HG03521 (cell line): ENCODE results near the gene MAP2K4.

Experiments
- ATAC-seq: cut with Tn5 transposase; IDR thresholded peaks from one replicate; pipeline ENCODE4 v1.9.1; 2021; ENCODE audit warnings: mild to moderate bottlenecking, moderate library complexity; ENCODE audit not compliant: unreplicated experiment

The MAP2K4 gene

DNA sequence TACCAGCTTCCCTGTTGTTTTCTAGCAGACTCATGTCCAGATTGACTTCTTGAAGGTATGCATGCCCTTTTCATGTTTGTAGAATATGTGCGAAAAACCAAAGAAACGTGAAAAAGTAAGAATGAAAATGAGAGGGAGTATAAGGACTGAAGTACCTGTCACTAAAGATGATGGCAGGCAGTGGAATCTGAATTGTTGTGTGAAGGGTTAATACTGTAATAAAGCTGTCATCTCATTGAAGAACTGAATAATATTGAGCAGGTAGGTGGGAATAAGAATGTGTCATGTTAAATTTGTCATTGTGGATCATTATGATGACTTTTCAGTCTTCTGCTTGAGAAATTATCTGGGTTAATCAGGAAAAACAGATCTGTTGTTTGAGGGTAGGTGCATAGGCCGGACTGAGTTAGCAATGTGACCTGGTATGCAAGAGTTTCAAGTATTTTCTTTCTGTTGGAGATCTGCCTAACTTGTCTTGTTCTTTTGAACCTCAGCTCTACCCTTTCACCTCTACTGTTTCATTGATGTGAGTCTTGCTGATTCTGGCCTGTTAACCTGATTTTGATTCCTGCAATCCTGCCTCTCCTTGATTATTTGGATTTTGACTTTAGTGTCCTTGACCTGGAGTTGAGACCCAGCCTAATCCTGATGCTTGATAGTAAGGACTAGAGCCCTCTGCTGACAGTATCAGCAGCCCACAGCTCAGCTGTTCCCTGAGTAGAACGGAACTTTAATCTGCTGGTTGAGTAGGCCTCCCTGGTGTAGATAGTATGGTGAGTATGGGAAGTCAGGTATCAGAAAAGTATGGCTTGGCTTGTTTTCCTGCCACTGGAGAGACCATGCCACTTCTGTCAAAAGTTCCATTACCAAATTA lies 64.6 kb downstream of the MAP2K4 start:
- ATAC-seq, result no peak

DNA sequence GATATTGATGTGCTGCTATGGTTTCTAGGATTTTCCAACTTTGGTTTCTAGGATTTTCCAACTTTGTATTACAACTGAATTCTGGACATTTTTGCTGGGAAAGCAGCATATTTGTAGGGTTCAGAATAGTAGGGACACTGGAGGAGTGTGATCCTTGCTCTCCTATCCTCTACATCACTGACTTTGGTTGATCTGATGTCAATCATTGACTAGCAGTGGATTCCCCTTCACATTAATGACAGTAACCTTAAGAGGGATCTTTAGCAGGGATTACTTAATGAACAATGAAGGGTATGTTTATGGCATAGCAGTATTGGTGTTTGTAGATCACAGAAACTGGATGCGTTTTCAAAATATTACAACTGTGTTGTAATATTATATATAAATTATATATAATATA lies 67.4 kb downstream of the MAP2K4 start:
- no peak for ATAC-seq

DNA sequence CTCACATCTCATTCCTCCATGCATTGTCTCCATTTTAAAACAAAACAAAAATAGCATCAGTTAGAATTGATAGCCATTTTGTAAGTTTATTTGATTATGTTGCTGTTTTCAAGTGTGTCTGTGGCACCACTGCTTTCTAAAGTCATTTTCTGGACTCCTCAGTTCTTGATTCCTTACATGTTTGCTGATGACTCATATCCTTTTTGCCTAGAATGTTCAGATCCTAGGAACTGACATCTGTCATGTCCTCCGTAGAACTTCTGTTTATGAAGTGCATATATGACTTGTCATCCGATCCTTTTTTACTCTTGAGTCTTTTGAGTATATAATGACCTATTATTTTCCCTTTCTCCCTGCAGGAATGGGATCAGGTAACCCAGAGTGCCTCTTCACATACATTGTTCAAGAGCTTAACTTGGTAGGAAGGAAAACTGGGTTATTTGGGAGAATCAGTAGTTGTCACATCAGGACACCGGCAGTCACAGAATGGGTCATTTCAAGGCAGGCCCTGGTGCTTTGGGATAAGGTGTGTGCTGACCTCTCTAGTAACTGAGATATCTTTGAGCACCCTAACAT lies 69.2 kb downstream of the MAP2K4 start:
- no peak for ATAC-seq

DNA sequence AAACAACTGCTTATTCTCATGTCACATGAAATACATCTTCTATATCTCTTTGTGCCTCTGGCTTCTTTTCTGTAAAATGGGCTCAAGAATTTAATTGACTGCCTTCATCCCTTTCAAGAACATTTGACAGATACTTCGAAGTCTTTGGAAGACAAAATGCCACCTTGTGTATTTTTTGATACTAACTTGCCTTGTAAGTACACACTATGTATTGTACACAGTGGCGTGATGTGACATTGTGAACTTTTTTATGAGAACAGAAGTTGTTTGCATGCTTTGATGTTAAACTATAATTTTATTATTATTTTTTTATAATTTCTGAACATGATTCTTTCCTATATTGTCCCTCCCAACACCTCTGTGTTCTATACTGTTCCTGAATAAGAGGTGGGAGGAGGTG lies 73.7 kb downstream of the MAP2K4 start:
- no peak for ATAC-seq

DNA sequence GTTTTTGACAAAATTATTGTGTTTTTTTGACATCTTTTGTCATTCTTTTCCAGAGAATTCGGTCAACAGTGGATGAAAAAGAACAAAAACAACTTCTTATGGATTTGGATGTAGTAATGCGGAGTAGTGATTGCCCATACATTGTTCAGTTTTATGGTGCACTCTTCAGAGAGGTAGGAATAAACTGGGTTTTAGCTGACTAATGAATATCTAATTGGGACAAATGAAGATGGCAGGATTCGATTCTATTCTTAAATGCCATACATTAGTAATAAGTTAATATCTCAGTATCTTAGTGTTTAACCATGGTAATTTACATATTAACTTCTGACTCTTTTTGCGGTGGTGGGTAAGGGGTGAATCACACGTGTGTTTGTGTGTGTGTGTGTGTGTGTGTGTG lies 74.8 kb downstream of the MAP2K4 start:
- no peak for ATAC-seq

DNA sequence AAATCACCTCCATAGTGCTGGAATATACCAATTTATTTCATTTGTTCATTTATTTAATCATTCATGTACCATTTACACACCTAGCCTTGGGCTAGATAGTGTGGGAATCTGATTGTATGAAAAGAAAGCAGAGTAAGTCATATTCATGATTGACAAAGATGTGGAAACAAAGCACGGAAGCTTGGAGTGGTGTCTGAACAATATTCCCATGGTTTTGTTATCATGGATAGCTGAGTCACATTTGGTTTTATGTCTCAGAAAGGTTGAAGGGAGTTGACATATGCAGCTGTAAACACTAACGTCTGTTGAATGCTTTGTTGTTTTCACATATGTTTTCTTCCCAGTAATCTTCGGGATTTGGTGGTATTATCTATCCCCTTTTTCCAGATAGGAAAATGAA lies 76.6 kb downstream of the MAP2K4 start:
- no peak for ATAC-seq

DNA sequence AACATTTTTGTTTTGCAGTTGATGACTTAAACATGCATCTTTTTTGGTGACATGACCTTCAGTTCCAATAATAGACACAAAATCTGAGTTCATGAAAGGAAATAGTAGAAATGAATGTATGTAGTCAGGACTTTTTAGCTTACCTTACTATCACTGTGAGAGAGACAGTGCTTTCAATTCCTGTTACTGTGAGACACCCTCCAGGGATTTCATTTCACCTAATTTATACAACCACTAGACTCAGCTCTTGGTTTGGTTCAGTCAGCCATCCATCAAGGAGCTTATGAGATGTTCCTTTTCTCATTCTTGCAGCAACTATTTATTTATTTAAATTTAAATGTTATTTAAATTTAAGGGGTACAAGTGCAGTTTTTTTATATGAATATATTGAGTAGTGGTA lies 77.9 kb downstream of the MAP2K4 start:
- ATAC-seq, result no peak

DNA sequence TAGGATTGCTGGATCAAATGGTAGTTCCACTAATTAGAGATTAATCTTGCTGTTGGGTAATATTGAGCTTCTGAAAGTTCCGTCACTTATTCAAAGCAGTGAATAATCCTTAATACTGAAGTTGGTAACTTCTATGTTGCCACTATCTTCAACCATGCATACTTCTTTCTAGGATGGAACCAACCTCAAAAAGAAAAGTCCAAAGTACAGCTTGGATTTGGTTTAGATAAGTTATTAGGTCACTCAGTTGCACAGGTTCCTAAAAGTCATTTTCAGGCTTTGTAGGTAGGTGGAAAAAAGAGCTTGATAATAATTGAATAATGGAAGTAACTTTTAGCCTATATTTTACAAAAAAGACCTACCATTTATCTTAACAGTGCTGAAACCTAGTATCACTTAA lies 78.7 kb downstream of the MAP2K4 start:
- ATAC-seq, result no peak

DNA sequence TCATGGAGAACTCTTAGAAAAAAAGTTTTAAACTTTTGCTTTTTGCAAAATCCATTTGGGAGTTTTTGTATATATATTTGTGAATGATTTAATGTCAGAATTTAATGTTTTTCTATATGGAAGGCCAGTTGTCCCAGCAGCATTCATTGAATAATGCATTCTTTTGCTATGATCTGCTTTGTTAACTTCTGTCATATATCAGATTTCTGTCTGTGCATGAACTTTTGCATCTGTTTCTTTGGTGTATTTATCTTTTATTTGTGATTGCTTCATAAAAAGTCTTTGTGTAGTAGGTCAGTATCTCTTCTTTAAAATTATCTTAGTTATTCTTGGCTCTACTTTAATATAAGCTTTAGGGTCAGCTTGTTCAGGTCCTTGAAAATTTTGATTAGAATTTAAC lies 84.2 kb downstream of the MAP2K4 start:
- no peak for ATAC-seq

DNA sequence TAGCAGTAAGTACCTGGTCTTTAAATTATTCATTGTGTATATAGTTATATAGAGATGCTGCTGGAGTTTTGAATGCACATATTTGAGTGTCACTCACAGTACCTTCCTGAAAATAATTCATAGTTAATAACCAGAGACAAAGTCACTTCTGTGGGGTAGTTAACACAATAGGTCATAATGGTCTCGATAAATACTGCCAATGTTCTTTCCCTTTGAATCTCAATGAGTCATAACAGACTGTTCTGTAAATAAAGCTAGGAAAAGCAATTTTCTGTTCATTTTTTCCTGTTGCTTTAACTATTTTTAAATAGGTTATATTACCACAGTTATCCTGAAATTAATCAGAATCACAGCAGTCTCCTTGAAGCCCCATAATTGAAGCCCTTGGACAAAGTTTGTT lies 87.2 kb downstream of the MAP2K4 start:
- ATAC-seq, result no peak

DNA sequence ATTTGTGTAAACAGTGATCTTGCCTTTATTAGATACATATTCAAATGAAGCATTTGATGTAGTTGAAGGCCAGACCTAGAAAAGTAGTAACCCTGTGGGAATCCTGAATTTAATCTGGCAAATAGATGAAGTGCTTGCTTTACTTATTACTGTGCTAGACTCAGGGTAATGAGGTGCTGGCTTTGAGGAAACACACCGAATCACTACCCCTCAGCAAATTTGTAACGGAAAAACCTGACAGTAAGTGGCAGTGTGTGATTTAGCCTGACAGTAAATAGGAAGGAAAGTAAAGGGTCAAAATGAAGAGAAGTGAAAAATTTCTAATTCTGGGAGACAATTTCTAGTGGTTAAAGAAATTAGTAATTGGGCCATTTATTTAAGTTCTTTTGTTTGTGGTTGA lies 90.2 kb downstream of the MAP2K4 start:
- no peak for ATAC-seq

DNA sequence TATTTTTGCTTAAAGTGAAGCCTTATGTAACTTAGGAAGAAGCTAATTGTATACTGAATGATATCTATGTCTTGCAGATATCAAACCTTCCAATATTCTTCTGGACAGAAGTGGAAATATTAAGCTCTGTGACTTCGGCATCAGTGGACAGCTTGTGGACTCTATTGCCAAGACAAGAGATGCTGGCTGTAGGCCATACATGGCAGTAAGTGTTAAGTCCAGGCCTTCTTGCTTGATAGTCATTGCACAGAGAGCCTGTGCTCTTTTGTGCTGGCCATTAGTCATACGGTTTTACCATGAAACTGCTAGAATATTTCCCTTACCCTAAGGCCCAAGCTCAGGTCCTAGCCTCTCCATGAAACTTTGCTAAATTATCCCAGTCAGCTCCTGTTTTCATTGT lies 92.5 kb downstream of the MAP2K4 start:
- ATAC-seq, result no peak

DNA sequence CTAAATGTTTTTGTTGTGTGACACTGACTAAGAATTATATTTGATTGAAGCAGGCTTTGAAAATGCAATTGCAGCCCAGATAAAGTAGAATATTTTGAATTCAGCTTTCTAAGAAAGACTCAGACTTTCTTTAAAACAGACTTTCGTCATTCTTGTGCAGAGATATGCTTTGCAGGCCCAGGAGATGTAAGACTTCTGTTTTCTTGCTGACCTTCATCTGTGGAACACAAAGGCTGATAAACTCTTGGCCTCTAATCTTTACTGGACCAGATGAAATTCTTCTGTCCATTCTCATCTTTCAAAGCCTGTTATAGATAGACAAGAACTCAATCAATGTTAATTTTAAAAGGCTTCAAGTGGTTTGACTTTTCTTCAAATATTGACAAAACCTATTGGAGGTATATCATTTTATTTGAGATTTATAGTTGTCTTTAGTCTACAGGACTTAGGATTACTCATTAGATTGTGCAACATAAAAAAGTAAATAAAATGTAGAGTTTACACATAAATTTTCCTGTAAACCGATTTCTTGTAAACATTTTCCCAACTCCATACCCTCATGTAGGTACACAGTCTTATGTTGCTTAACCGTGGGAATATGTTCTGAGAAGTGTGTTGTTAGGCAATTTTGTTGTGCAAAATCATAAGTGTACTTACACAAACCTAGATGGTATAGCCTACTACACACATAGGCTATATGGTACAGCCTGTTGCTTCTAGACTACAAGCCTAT lies 94.2 kb downstream of the MAP2K4 start:
- ATAC-seq, result no peak

DNA sequence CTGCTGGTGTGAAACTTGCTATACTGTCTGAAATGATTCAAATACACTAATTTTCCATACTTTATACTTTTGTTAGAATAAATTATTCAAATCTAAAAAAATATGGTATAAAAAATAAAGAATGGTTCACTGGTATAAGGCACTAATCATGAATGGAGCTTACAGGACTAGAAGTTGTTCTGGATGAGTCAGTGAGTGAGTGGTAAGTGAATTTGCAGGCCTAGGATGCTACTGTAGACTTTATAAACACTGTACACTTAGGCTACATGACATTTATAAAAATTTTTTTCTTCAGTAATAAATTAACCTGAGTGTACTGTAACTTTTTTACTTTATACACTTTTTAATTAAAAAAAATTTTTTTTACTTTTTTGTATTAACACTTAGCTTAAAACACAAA lies 95.5 kb downstream of the MAP2K4 start:
- no peak for ATAC-seq

DNA sequence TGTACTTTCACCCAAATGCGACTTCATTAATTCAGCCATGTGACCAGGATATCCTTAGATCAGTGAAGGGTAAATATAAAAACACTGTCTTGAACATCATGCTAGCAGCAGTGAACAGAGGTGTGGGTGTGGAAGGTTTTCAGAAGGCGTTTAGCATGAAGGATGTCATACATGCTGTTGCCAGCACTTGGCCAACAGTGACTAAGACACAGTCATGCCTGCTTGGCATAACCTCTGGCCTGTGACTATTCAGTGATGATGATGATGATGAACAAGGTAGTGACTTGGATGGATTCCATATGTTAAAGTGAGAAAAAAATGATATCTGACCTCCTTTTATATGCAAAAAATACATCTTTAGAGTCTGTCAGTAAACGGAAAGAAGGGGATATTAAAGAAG lies 97.9 kb downstream of the MAP2K4 start:
- no peak for ATAC-seq

DNA sequence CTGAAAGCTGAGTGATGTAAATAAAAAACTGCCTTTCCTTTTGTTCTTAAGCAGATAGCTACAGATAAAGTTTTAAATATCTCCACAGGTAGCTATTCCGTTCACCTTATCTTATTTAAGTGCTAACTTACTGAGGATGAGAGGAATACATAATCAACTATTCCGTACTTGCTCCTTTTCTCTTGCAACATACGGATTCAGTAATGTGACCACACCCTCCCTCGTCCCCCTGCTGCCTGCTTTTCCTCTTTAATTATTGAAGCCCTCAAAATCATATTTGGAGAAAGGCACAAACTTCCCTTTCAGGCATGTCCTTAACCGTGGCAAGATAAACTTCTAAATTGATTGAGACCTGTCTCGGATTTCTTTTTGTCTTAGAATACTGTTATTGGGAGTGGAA lies 101.4 kb downstream of the MAP2K4 start:
- ATAC-seq, result no peak

DNA sequence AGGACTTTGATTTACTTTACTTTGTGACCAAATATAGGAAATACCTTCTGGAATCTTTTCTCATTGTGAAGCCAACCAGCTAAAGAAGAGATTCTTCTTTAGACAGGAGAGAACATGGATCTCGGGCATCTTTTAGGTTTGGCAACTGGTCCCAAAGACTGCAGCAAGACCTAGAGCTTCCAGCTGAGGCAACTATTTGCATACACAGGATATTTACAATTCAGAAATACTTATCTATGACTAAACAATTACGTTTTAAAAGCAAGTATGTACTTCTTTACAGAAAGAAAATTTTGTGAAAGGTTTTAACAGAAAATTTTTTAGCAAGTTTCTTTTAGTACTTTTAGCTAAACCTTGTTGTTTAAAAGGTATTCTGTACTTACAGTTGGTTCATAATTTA lies 106.5 kb downstream of the MAP2K4 start:
- ATAC-seq, result no peak

DNA sequence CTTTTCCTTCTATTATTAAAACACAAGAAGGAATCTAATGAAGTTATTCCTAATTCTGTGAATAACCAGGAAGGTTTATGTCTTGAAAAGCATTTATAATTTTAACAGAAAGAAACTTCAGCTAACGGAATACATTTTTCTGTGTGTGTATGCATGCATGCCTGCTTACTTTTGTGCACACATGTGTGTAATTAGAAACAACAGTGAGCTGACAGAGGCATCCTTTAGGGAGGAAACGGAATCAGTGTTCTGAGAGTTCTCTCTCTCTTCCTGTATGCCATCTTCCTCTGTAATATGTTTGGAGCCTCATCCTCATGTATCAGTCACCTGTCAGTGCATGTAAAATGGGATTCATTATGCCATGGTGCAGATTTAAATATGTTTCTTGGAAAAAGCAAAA lies 107.0 kb downstream of the MAP2K4 start:
- no peak for ATAC-seq

DNA sequence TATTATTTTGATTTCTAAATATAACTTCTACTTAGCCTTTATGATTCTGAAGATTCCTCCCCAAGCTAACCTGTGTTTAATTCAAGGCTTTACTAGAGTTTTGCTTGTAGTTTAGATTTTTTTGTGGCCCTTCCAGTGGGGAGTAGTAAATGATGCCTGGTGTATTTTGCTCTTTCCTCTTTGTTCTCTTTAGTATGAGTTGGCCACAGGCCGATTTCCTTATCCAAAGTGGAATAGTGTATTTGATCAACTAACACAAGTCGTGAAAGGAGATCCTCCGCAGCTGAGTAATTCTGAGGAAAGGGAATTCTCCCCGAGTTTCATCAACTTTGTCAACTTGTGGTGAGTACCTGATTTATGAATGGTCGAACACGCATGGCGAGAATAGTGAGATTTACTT lies 108.3 kb downstream of the MAP2K4 start:
- ATAC-seq, result no peak

DNA sequence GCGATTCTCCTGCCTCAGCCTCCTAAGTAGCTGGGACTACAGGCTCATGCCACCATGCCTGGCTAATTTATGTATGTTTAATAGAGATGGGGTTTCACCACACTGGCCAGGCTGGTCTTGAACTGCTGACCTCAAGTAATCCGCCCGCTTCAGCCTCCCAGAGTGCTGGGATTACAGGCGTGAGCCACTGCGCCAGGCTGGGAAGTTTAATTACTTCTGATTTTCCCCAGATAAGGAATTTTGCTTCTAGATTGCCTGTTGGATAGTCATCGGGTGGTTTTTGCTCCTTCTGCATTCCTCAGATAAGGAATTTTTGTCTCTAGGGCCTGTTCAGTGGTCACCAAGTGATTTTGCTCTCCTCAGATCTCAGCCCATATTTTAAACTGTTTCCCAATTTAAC lies 112.5 kb downstream of the MAP2K4 start:
- ATAC-seq, result no peak

DNA sequence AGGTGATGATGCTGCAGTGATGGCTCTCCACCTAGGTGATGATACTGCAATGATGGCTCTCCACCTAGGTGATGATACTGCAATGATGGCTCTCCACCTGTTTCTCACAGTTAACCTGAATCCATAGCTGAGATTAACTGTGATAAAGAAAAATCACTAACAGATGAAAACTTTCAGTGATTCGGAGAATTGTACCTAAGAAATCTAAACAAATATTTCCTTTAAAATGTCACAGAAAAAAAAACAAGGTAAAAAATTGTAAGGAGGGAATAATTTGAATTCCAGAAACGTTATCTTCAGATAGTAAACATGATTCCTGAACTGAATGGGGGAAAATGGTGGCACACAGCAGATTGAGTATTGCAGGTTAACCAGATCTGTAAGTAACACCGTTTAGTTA lies 113.4 kb downstream of the MAP2K4 start:
- no peak for ATAC-seq

DNA sequence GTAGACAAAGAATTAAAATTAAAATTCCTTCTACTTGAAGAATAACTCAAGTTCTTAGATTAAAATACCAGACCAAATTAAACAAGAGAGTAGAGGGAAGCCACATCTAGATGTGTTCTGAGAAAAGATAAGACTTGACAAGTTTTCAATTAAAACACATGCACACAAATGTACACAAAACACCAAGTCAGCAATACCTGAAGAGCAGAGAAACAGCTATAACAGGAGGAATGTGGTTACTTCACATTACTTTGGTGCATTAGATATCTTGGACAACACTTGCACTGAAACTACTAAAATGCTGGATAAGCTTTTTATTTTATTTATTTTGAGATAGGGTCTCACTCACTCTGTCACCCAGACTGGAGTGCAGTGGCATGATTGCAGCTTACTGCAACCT lies 113.9 kb downstream of the MAP2K4 start:
- ATAC-seq, result no peak
